Trophoblast cell (in vitro differentiated cells and primary cell): ENCODE results near the gene SERGEF.

ENCODE experiments used
- DNase-seq, 2 donors: peaks; one replicate each; pipeline ENCODE4 v3.0.0-alpha.2; 2016
- H2AFZ ChIP-seq: 2 replicates; pipeline ENCODE4 v1.6.1; 2013; ENCODE audit warnings: low read length, moderate library complexity, mild to moderate bottlenecking; ENCODE audit not compliant: insufficient read depth, poor library complexity
- H2AK5ac ChIP-seq: 2 replicates; pipeline ENCODE4 v1.6.1; 2013; ENCODE audit warnings: mild to moderate bottlenecking, low read length
- H2BK120ac ChIP-seq: 2 replicates; pipeline ENCODE4 v1.6.1; 2013; ENCODE audit warnings: low read length, mild to moderate bottlenecking, moderate library complexity; ENCODE audit not compliant: insufficient read depth, poor library complexity
- H2BK12ac ChIP-seq: 2 replicates; pipeline ENCODE4 v1.6.1; 2013; ENCODE audit warnings: mild to moderate bottlenecking, low read length, moderate library complexity
- H2BK5ac ChIP-seq: 2 replicates; pipeline ENCODE4 v1.6.1; 2013; ENCODE audit warnings: low read length, low read depth, moderate library complexity, mild to moderate bottlenecking; ENCODE audit not compliant: poor library complexity
- H3K14ac ChIP-seq: 2 replicates; pipeline ENCODE4 v1.6.1; 2013; ENCODE audit warnings: mild to moderate bottlenecking, low read length
- H3K18ac ChIP-seq: 2 replicates; pipeline ENCODE4 v1.6.1; 2013; ENCODE audit warnings: mild to moderate bottlenecking, low read length
- H3K23ac ChIP-seq: 2 replicates; pipeline ENCODE4 v1.6.1; 2013; ENCODE audit warnings: low read length
- H3K27ac ChIP-seq: 2 replicates; pipeline ENCODE4 v1.5.1; 2013; ENCODE audit warnings: low read depth, mild to moderate bottlenecking, inconsistent platforms, low read length, moderate library complexity
- H3K27me3 ChIP-seq: 2 replicates; pipeline ENCODE4 v1.6.1; 2013; ENCODE audit warnings: inconsistent platforms, mild to moderate bottlenecking, low read length, moderate library complexity; ENCODE audit not compliant: insufficient read depth
- H3K36me3 ChIP-seq, 2 experiments: 1 replicate in 1 of 2; 2 replicates in 1 of 2; pipeline ENCODE4 v1.6.1; 2013; ENCODE audit warnings: low read length in 2 of 2, mild to moderate bottlenecking in 2 of 2, moderate library complexity in 1 of 2; ENCODE audit not compliant: insufficient read depth in 2 of 2, control insufficient read depth in 1 of 2
- H3K4ac ChIP-seq: 2 replicates; pipeline ENCODE4 v1.6.1; 2013; ENCODE audit warnings: low read depth, mild to moderate bottlenecking, low read length, moderate library complexity
- H3K4me1 ChIP-seq, 2 experiments: 1 replicate in 1 of 2; 2 replicates in 1 of 2; pipeline ENCODE4 v1.6.1; 2013; ENCODE audit warnings: low read length in 2 of 2, mild to moderate bottlenecking in 2 of 2, moderate library complexity in 1 of 2; ENCODE audit not compliant: insufficient read depth in 2 of 2, control insufficient read depth in 1 of 2
- H3K4me2 ChIP-seq: 2 replicates; pipeline ENCODE4 v1.6.1; 2013; ENCODE audit warnings: inconsistent platforms, mild to moderate bottlenecking, low read length, moderate library complexity
- H3K4me3 ChIP-seq: 2 replicates; pipeline ENCODE4 v1.5.1; 2013; ENCODE audit warnings: mild to moderate bottlenecking, low read depth, low read length, inconsistent platforms
- H3K79me1 ChIP-seq: one replicate; pipeline ENCODE4 v1.6.1; 2013; ENCODE audit warnings: low read length
- H3K79me2 ChIP-seq: 2 replicates; pipeline ENCODE4 v1.6.1; 2013; ENCODE audit warnings: low read length, mild to moderate bottlenecking; ENCODE audit not compliant: control insufficient read depth, insufficient read depth, poor library complexity
- H3K9ac ChIP-seq: 2 replicates; pipeline ENCODE4 v1.6.1; 2013; ENCODE audit warnings: mild to moderate bottlenecking, low read length
- H3K9me3 ChIP-seq: 2 replicates; pipeline ENCODE4 v1.6.1; 2013; ENCODE audit warnings: low read depth, mild to moderate bottlenecking, control low read depth, inconsistent platforms, low read length; ENCODE audit not compliant: insufficient read depth
- H4K12ac ChIP-seq: 2 replicates; pipeline ENCODE4 v1.6.1; 2013; ENCODE audit warnings: low read depth, mild to moderate bottlenecking, low read length, moderate library complexity
- H4K8ac ChIP-seq: 2 replicates; pipeline ENCODE4 v1.6.1; 2013; ENCODE audit warnings: low read depth, mild to moderate bottlenecking, low read length, moderate library complexity
- H4K91ac ChIP-seq: one replicate; pipeline ENCODE4 v1.6.1; 2013; ENCODE audit warnings: low read depth, mild to moderate bottlenecking, low read length, moderate library complexity
- WGBS: extraction: QIAGEN DNeasy Blood & Tissue Kit; methylation state at CpG from one replicate; pipeline ENCODE4 v1.1.7; 2013; ENCODE audit warnings: missing lambda C conversion rate; ENCODE audit not compliant: insufficient read length, insufficient coverage; ENCODE audit errors: extremely low coverage; 5-methylcytosine and 5-hydroxymethylcytosine counted together

SERGEF gene

DNA sequence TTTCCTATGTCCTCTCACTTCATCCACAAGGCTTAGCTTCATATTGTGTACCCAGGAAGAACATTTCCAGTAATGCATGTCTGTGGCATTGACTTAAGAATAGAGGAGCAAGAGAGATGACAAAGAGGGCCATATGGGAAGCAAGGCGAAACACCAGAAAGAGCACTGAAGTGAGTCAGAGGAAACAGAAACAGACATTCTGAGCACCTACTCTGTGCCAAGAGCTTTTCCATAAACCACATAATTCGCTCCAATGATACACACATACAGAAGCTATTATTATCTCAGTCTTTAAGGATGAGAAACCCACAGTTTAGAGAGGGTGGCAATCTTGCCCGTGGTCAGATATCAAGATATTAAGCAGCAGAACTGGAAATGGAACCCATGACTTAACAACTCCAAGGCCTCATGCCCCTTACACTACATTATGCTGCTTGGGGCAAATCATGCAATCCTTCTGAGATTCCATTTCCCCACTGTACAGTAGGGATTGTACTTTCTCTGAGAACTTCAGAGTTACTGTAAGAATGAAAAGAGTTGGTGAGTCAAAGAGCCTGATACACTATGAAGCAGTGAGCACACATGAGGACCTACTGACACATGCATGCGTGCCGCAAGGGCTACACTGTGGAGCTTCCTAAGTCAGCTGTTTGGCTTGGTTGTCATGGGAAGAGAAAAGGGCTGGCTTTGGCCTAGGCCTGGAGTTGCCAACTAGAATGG is 151.7 kb downstream of the SERGEF start:
- Histone ChIP-seq H3K27ac (no peak overlapping the region), H3K4me1 (no peaks in the 10 kb centered on the region), H3K18ac (no peak overlapping the region), H3K9me3 (no peaks in the 10 kb centered on the region), H2BK12ac (no peak overlapping the region), H4K8ac (no peak overlapping the region), H3K4me2 (no peak overlapping the region), H3K9ac (no peak overlapping the region), H4K12ac (no peak overlapping the region), H2AK5ac (no peak overlapping the region), H3K27me3 (no peaks in the 10 kb centered on the region), H4K91ac (no peak overlapping the region), H2AFZ (no peak overlapping the region), H3K4me3 (no peak overlapping the region), H3K23ac (no peak overlapping the region), H3K79me1 (no peaks in the 10 kb centered on the region), H3K14ac (no peak overlapping the region), H3K4ac (no peak overlapping the region), H3K79me2 (no peaks in the 10 kb centered on the region), H3K36me3 (no peaks in the 10 kb centered on the region), H2BK5ac (no peak overlapping the region), H2BK120ac (no peak overlapping the region)
- no CpG with 5 or more reads among the region's 5 CpGs for WGBS
- DNase-seq: peak; percentile 60 to 62

DNA sequence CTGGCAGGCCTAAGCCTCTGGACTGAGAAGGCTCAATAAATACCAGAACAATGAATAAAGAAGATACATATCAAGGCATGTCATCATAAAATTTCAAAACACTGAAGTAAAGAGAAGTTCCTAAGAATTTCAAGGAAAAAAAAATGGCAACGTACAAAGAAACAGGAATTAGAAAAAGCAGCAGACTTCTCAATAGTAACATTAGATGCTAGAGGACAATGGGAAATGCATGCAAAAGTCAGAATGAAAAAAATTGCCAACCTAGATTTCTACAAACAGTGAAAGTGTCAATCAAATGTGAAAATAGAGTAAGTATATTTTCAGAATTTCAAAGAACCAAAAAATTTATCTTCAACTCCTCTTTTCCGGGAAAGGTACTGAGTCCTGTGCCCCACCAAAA is 153.3 kb downstream of the SERGEF start:
- no peak overlapping the region for H2BK120ac ChIP-seq
- DNase-seq: peak in 1 of 2 donors; percentile 74
- H2AK5ac ChIP-seq: no peak overlapping the region
- WGBS: no CpG with 5 or more reads among the region's 2 CpGs
- H3K79me1 ChIP-seq: no peaks in the 10 kb centered on the region
- H3K4ac ChIP-seq: no peak overlapping the region
- no peak overlapping the region for H4K12ac ChIP-seq
- H3K14ac ChIP-seq: no peak overlapping the region
- no peak overlapping the region for H3K27ac ChIP-seq
- no peak overlapping the region for H3K18ac ChIP-seq
- no peak overlapping the region for H3K23ac ChIP-seq
- H3K36me3 ChIP-seq: no peaks in the 10 kb centered on the region
- no peak overlapping the region for H2BK12ac ChIP-seq
- no peak overlapping the region for H3K9ac ChIP-seq
- no peak overlapping the region for H4K91ac ChIP-seq
- no peak overlapping the region for H2AFZ ChIP-seq
- H3K4me2 ChIP-seq: no peak overlapping the region
- H3K79me2 ChIP-seq: no peaks in the 10 kb centered on the region
- H3K27me3 ChIP-seq: no peaks in the 10 kb centered on the region
- no peak overlapping the region for H2BK5ac ChIP-seq
- H3K4me1 ChIP-seq: no peaks in the 10 kb centered on the region
- no peak overlapping the region for H4K8ac ChIP-seq
- H3K4me3 ChIP-seq: no peak overlapping the region
- no peaks in the 10 kb centered on the region for H3K9me3 ChIP-seq

DNA sequence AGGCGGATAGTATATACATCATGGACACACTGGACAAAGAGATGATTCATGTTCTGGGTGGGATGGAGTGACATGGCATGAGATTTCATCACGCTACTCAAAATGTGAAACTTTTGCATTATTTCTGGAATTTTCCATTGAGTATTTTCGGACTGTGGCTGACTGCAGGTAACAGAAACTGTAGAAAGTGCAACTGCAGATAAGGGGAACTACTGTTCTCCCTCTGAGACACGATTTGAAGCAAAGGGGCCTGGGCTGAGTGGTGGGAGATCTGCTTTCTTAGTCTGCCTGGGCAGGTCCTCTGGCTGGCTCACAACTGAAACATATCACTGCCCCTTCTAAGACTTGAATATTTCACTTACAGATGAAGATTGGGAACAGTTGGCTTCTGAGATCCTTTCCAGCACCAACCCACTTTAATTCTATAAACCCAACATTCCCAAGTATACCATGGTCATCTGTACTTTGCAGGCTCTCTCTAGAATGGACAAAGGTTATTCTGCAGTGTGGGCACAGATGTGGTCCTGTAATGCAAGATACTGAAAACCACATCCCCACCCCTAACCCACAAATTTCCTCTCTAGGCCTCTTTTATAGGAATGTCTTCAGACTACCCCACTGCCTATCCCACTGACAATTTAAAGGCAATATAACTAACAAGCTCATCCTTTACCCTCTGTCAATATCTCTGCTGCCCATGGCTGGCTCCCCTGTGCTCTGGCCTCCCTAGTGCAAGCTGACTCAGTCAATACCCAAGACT is 157.1 kb downstream of the SERGEF start:
- no peak overlapping the region for H3K18ac ChIP-seq
- H4K8ac ChIP-seq: no peak overlapping the region
- no peak overlapping the region for H2BK5ac ChIP-seq
- no peak overlapping the region for H2AFZ ChIP-seq
- H3K36me3 ChIP-seq: no peaks in the 10 kb centered on the region
- H3K9me3 ChIP-seq: no peaks in the 10 kb centered on the region
- H3K79me2 ChIP-seq: no peaks in the 10 kb centered on the region
- peak; percentile 29 to 87 for DNase-seq
- no peaks in the 10 kb centered on the region for H3K27me3 ChIP-seq
- no peak overlapping the region for H4K12ac ChIP-seq
- no peak overlapping the region for H3K9ac ChIP-seq
- H3K23ac ChIP-seq: no peak overlapping the region
- H2AK5ac ChIP-seq: no peak overlapping the region
- no peak overlapping the region for H4K91ac ChIP-seq
- H3K4me3 ChIP-seq: no peak overlapping the region
- no peak overlapping the region for H3K4ac ChIP-seq
- H2BK120ac ChIP-seq: no peak overlapping the region
- H3K4me2 ChIP-seq: no peak overlapping the region
- H3K27ac ChIP-seq: no peak overlapping the region
- WGBS: no CpG with 5 or more reads among the region's 4 CpGs
- H2BK12ac ChIP-seq: no peak overlapping the region
- H3K79me1 ChIP-seq: no peaks in the 10 kb centered on the region
- H3K14ac ChIP-seq: no peak overlapping the region
- H3K4me1 ChIP-seq: no peaks in the 10 kb centered on the region

DNA sequence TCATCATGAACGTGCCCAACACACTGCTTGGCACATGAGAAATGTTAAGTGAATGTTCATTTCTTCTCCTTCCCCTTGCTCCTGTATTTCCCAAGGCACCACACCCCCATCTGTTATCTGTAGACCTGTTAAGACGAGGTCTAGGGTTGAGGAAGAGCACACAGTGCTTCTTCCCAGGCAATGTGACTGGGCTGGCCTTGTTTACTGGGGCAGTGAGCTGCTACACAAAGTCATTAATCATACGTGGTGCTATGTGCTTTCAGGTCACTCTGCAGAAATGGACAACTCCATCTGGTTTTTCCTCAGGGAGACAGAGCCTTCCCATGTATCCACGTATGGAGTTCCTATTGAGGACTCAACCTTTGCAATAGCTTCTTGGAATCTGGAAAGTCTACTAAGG is 159.6 kb downstream of the SERGEF start:
- Histone ChIP-seq H4K12ac (no peak overlapping the region), H3K79me2 (no peaks in the 10 kb centered on the region), H3K9me3 (no peaks in the 10 kb centered on the region), H3K4me1 (no peaks in the 10 kb centered on the region), H2BK5ac (no peak overlapping the region), H2AFZ (no peak overlapping the region), H2BK12ac (no peak overlapping the region), H3K27ac (no peak overlapping the region), H2BK120ac (no peak overlapping the region), H2AK5ac (no peak overlapping the region), H3K18ac (no peak overlapping the region), H4K8ac (no peak overlapping the region), H3K27me3 (no peaks in the 10 kb centered on the region), H3K23ac (no peak overlapping the region), H3K14ac (no peak overlapping the region), H3K9ac (no peak overlapping the region), H3K4ac (no peak overlapping the region), H4K91ac (no peak overlapping the region), H3K36me3 (no peaks in the 10 kb centered on the region), H3K4me3 (no peak overlapping the region), H3K4me2 (no peak overlapping the region), H3K79me1 (no peaks in the 10 kb centered on the region)
- WGBS: no CpG with 5 or more reads among the region's 4 CpGs
- peak in 1 of 2 donors; percentile 38 for DNase-seq
